T-helper 1 cell treated with Interleukin-12 subunit alpha and Interleukin-12 subunit beta and Interleukin-4 antibody, amounts not matched to agents 30 μg/mL and 1 μg/mL, for 36 hours (primary cell): ENCODE measurements around the gene NRG2.

ENCODE experiments used
- H3K27ac Mint-ChIP-seq: one replicate; pipeline ENCODE4 v1.8.0; 2021; ENCODE audit warnings: mild to moderate bottlenecking, mixed read lengths
- H3K27me3 Mint-ChIP-seq: one replicate; pipeline ENCODE4 v1.8.0; 2021; ENCODE audit warnings: low read depth, mixed read lengths
- H3K36me3 Mint-ChIP-seq: one replicate; pipeline ENCODE4 v1.8.0; 2021; ENCODE audit warnings: low read depth, mixed read lengths
- H3K4me1 Mint-ChIP-seq: one replicate; pipeline ENCODE4 v1.8.0; 2021; ENCODE audit warnings: low read depth, mixed read lengths
- H3K4me3 Mint-ChIP-seq: one replicate; pipeline ENCODE4 v1.8.0; 2021; ENCODE audit warnings: mild to moderate bottlenecking, moderate library complexity, mixed read lengths
- H3K9me3 Mint-ChIP-seq: one replicate; pipeline ENCODE4 v1.8.0; 2021; ENCODE audit warnings: mixed read lengths

The NRG2 gene

GRCh38 chr5:139897342-139897741 is 145.8 kb downstream of the NRG2 start:
- Mint-ChIP-seq H3K9me3 (no peaks in the 10 kb centered on the region), H3K27ac (no peak overlapping the region), H3K4me1 (no peaks in the 10 kb centered on the region), H3K27me3 (peaks cover 25% of the 10 kb centered on the region), H3K36me3 (no peaks in the 10 kb centered on the region), H3K4me3 (no peak overlapping the region)

GRCh38 chr5:139896718-139897117 is 146.4 kb downstream of the NRG2 start:
- no peaks in the 10 kb centered on the region for H3K36me3 Mint-ChIP-seq
- peaks cover 21% of the 10 kb centered on the region for H3K27me3 Mint-ChIP-seq
- H3K27ac Mint-ChIP-seq: no peak overlapping the region

GRCh38 chr5:139895647-139896046 is 147.5 kb downstream of the NRG2 start:
- H3K27me3 Mint-ChIP-seq: peaks cover 15% of the 10 kb centered on the region
- H3K36me3 Mint-ChIP-seq: no peaks in the 10 kb centered on the region
- no peak overlapping the region for H3K4me3 Mint-ChIP-seq
- no peak overlapping the region for H3K27ac Mint-ChIP-seq
- no peaks in the 10 kb centered on the region for H3K4me1 Mint-ChIP-seq
- no peaks in the 10 kb centered on the region for H3K9me3 Mint-ChIP-seq

More at GRCh38 chr5:139896718-139897117, 146.4 kb downstream of the NRG2 start:
- H3K4me3 Mint-ChIP-seq: no peak overlapping the region
- H3K9me3 Mint-ChIP-seq: no peaks in the 10 kb centered on the region
- no peaks in the 10 kb centered on the region for H3K4me1 Mint-ChIP-seq

DNA sequence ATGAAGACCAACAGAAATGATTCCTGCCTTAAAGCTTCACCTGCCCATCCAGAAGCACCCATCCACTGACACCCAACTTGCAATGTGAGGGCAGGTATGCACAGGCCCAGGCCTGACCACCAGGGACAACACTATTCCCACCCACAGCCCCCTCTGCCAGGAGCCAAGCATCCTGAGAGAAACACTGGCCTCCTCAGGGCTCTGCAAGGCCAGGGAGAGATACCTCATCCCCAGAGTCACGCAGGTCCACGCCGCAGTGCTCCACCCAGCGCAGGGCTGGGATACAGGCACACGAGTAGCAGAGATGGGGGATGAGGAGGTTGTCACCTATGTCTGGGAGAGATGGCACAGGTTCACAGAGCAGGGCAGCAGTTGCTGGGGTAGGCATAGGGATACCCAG is 148.1 kb downstream of the NRG2 start:
- H3K36me3 Mint-ChIP-seq: no peaks in the 10 kb centered on the region
- no peak overlapping the region for H3K4me3 Mint-ChIP-seq
- no peak overlapping the region for H3K27ac Mint-ChIP-seq
- no peaks in the 10 kb centered on the region for H3K4me1 Mint-ChIP-seq
- H3K27me3 Mint-ChIP-seq: peaks cover 15% of the 10 kb centered on the region
- H3K9me3 Mint-ChIP-seq: no peaks in the 10 kb centered on the region

DNA sequence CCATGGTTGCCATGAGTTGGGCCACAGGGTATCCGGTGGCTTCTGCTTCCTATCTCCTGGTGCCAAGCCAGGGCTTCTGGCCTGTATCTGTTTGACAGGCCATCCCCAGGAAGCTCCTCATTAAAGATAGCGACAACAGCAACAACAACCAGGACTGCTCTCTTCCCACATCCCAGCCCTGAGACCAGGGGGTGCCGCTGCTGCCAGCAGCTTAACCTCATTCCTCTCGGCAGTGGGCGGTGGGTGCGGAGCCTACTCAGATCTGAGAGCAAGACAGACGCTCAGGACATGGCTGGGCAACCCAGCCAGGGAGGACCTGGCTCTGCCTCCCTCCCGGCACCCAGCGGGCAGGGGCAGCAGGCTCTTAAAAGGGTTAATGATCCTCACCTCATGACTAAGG is 149.2 kb downstream of the NRG2 start:
- no peak overlapping the region for H3K27ac Mint-ChIP-seq
- H3K4me3 Mint-ChIP-seq: no peak overlapping the region
- no peaks in the 10 kb centered on the region for H3K9me3 Mint-ChIP-seq
- H3K4me1 Mint-ChIP-seq: no peaks in the 10 kb centered on the region
- H3K36me3 Mint-ChIP-seq: no peaks in the 10 kb centered on the region
- peaks cover 13% of the 10 kb centered on the region for H3K27me3 Mint-ChIP-seq

GRCh38 chr5:139889410-139889809 is 153.7 kb downstream of the NRG2 start:
- Mint-ChIP-seq H3K4me1 (no peaks in the 10 kb centered on the region), H3K27me3 (peaks cover 20% of the 10 kb centered on the region), H3K27ac (no peak overlapping the region), H3K36me3 (no peaks in the 10 kb centered on the region), H3K9me3 (no peaks in the 10 kb centered on the region), H3K4me3 (no peak overlapping the region)

DNA sequence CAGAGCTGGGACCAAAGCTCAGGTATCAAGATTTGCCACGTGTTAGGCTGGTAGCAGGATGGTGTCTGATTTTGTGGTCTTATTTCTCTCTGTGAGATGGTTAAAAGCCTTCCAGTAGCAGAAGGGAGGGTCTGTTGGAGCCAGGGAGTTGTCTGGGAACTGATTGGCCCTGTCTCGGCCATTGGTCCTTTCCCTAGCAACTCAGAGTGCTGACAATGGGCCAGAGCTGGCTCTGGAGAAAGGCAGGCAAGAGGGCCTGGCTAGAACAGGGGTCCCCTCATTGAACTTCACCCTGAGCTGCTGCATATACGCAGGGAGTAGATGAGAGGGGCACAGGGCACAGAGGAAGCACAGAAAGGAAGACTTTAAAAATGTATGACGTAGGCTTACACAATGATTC is 154.7 kb downstream of the NRG2 start:
- no peaks in the 10 kb centered on the region for H3K36me3 Mint-ChIP-seq
- H3K27me3 Mint-ChIP-seq: peaks cover 25% of the 10 kb centered on the region
- no peak overlapping the region for H3K4me3 Mint-ChIP-seq
- no peaks in the 10 kb centered on the region for H3K9me3 Mint-ChIP-seq
- H3K27ac Mint-ChIP-seq: no peak overlapping the region
- no peaks in the 10 kb centered on the region for H3K4me1 Mint-ChIP-seq

DNA sequence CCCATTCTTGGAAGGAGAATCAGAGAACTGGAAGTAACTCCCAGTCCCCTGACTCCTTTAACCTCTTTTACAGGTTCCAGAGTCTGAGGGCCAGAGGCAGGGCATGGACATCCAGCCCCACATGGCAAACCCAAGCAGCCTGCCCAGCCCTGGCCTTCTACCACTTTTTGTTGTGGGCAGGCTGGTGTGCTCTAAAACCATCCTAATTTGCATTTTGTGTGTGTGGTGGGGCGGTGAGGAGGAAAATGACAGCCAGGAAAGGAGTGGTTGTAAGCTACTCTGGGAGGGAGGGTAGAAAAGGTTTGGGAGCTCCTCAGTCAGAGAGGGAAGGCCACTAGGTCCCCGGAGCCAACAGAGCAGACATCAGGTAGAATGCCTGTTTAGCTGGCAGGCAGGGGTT is 156.9 kb downstream of the NRG2 start:
- Mint-ChIP-seq H3K27ac (no peak overlapping the region), H3K36me3 (no peaks in the 10 kb centered on the region), H3K9me3 (no peaks in the 10 kb centered on the region), H3K27me3 (peaks cover 15% of the 10 kb centered on the region), H3K4me1 (no peaks in the 10 kb centered on the region), H3K4me3 (no peak overlapping the region)

GRCh38 chr5:139885857-139886208 is 157.3 kb downstream of the NRG2 start:
- Mint-ChIP-seq H3K27me3 (peaks cover 15% of the 10 kb centered on the region), H3K4me3 (no peak overlapping the region), H3K27ac (no peak overlapping the region), H3K36me3 (no peaks in the 10 kb centered on the region), H3K4me1 (no peaks in the 10 kb centered on the region), H3K9me3 (no peaks in the 10 kb centered on the region)

GRCh38 chr5:139885172-139885856 is 157.8 kb downstream of the NRG2 start:
- H3K27ac Mint-ChIP-seq: no peak overlapping the region
- H3K9me3 Mint-ChIP-seq: no peaks in the 10 kb centered on the region
- H3K4me1 Mint-ChIP-seq: no peaks in the 10 kb centered on the region
- no peaks in the 10 kb centered on the region for H3K36me3 Mint-ChIP-seq
- no peak overlapping the region for H3K4me3 Mint-ChIP-seq
- peaks cover 12% of the 10 kb centered on the region for H3K27me3 Mint-ChIP-seq

- H3K36me3 Mint-ChIP-seq: no peaks in the 10 kb centered on the region
- H3K27me3 Mint-ChIP-seq: peaks cover 12% of the 10 kb centered on the region
- H3K4me1 Mint-ChIP-seq: no peaks in the 10 kb centered on the region
- no peak overlapping the region for H3K27ac Mint-ChIP-seq
- H3K4me3 Mint-ChIP-seq: no peak overlapping the region
- no peaks in the 10 kb centered on the region for H3K9me3 Mint-ChIP-seq
Observed at GRCh38 chr5:139884734-139885133, 158.4 kb downstream of the NRG2 start.

DNA sequence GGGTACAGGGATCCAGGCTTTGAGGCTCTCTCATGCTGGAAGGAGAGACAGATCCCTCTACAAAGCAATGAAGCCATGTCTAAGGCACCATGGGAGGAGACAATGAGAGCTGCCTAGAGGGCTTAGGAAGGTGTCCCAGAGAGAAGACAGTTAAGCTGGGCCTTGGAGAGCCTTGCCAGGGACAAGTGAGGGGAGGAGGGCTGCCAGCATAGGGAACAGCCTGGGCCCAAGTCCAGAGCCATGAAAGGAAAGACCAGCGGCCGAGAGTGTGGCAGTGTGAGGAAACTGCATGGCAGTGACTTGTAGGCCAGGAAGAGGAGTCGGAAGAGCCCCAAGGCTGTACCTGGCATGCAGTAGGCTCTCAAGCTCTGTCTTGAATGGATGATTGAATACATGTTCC is 159.0 kb downstream of the NRG2 start:
- Mint-ChIP-seq H3K27me3 (peaks cover 12% of the 10 kb centered on the region), H3K4me3 (no peak overlapping the region), H3K9me3 (no peaks in the 10 kb centered on the region), H3K27ac (no peak overlapping the region), H3K36me3 (no peaks in the 10 kb centered on the region), H3K4me1 (no peaks in the 10 kb centered on the region)

GRCh38 chr5:139882961-139883539 is 160.0 kb downstream of the NRG2 start:
- Mint-ChIP-seq H3K9me3 (no peaks in the 10 kb centered on the region), H3K27ac (no peak overlapping the region), H3K36me3 (no peaks in the 10 kb centered on the region), H3K4me3 (no peak overlapping the region), H3K27me3 (peaks cover 12% of the 10 kb centered on the region), H3K4me1 (no peaks in the 10 kb centered on the region)

GRCh38 chr5:139882316-139882715 is 160.8 kb downstream of the NRG2 start:
- Mint-ChIP-seq H3K36me3 (no peaks in the 10 kb centered on the region), H3K4me3 (no peak overlapping the region), H3K4me1 (no peaks in the 10 kb centered on the region), H3K9me3 (no peaks in the 10 kb centered on the region), H3K27ac (no peak overlapping the region), H3K27me3 (peaks cover 10% of the 10 kb centered on the region)

DNA sequence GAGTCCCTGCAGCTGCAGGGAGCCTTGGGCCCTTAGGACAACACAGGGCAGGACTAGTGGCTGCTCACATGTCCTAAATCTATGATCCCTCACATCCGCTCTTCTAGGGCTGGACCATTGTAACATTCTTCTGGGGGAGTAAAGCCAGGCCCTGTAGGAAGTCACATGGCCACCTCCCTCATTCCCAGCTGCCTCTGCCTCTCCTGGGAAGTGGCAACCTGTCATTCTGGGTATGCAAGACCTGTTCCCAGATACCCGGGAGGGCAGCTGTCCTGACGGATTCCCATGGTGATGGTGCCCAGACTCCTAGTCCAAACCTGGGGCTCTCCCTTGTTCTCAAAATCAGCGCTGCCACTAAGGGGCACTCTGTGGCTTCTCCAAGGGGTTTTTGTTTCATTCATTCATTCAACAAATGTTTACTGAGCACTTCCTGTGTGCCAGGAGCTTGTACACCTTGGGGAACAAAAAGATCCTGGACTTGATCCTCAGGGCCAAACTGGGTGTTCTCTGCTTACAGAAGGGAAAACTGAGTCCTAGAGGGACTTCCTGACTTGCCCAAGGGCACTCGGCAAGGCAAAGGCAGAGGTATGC is 161.9 kb downstream of the NRG2 start:
- no peaks in the 10 kb centered on the region for H3K36me3 Mint-ChIP-seq
- no peak overlapping the region for H3K27ac Mint-ChIP-seq
- H3K4me3 Mint-ChIP-seq: no peak overlapping the region
- no peaks in the 10 kb centered on the region for H3K4me1 Mint-ChIP-seq
- H3K9me3 Mint-ChIP-seq: no peaks in the 10 kb centered on the region
- peaks cover 8% of the 10 kb centered on the region for H3K27me3 Mint-ChIP-seq
